SU-DHL-6 (cell line): ENCODE measurements around the gene PRTN3.

ENCODE experiments used
- H2AFZ ChIP-seq: fragments of 200-600 bp; sonication (generic); 2 replicates; pipeline ENCODE4 v1.6.1; 2014; ENCODE audit warnings: low read depth, mild to moderate bottlenecking, moderate library complexity, mixed read lengths, antibody characterized with exemption, low read length; ENCODE audit not compliant: severe bottlenecking
- H3F3A ChIP-seq: fragments of 200-600 bp; shearing (Covaris generic); 2 replicates; pipeline ENCODE4 v1.6.0; 2016; ENCODE audit warnings: antibody characterized with exemption, mild to moderate bottlenecking; ENCODE audit not compliant: insufficient read depth
- H3K27ac ChIP-seq: fragments of 200-600 bp; sonication (generic); 2 replicates; pipeline ENCODE4 v1.5.1; 2016; ENCODE audit warnings: low read depth, mild to moderate bottlenecking, low read length, moderate library complexity, mixed read lengths
- H3K27me3 ChIP-seq: fragments of 200-600 bp; sonication (generic), shearing (Covaris generic); 2 replicates; pipeline ENCODE4 v1.6.0; 2014; ENCODE audit warnings: mild to moderate bottlenecking, low read length
- H3K36me3 ChIP-seq: fragments of 200-600 bp; sonication (generic); 2 replicates; pipeline ENCODE4 v1.6.1; 2014; ENCODE audit warnings: mild to moderate bottlenecking, low read length, mixed read lengths
- H3K4me2 ChIP-seq: fragments of 300-600, 200-600 bp; shearing (Covaris generic), sonication (generic); 2 replicates; pipeline ENCODE4 v1.6.0; 2014; ENCODE audit warnings: low read length, low read depth, mild to moderate bottlenecking; ENCODE audit not compliant: poor library complexity, severe bottlenecking
- H3K4me3 ChIP-seq: fragments of 200-600 bp; sonication (generic); 2 replicates; pipeline ENCODE4 v1.5.1; 2014; ENCODE audit warnings: antibody characterized with exemption, low read length, mild to moderate bottlenecking, mixed read lengths; ENCODE audit not compliant: insufficient read depth, poor library complexity, severe bottlenecking
- H3K79me2 ChIP-seq: fragments of 200-600 bp; sonication (generic); 2 replicates; pipeline ENCODE4 v1.6.1; 2014; ENCODE audit warnings: mild to moderate bottlenecking, low read length, moderate library complexity; ENCODE audit not compliant: insufficient read depth
- H3K9ac ChIP-seq: fragments of 200-600 bp; sonication (generic); 2 replicates; pipeline ENCODE4 v1.7.0; 2014; ENCODE audit warnings: mild to moderate bottlenecking, low read length
- H3K9me2 ChIP-seq: fragments of 200-600 bp; sonication (generic); replicated peaks from 2 replicates; pipeline ENCODE4 v1.6.1; 2014; ENCODE audit warnings: low read length; ENCODE audit not compliant: insufficient read depth
- H3K9me3 ChIP-seq: fragments of 200-600 bp; sonication (generic); 2 replicates; pipeline ENCODE4 v1.6.1; 2014; ENCODE audit warnings: low read length, mixed read lengths; ENCODE audit not compliant: insufficient read depth
- H4K20me1 ChIP-seq: fragments of 200-600 bp; sonication (generic); 2 replicates; pipeline ENCODE4 v1.6.1; 2014; ENCODE audit warnings: low read depth, mild to moderate bottlenecking, antibody characterized with exemption, low read length, moderate library complexity, mixed read lengths
- EZH2phosphoT487 ChIP-seq: fragments of 200-600 bp; sonication (generic), shearing (Covaris generic); conservative IDR thresholded peaks from 2 replicates; pipeline ENCODE4 v1.6.1; 2018; ENCODE audit warnings: mild to moderate bottlenecking, antibody characterized with exemption, low read length, moderate library complexity, mixed read lengths
- TF ChIP-seq, protein P1 (sequence below): fragments of 200-600 bp; sonication (generic); IDR thresholded peaks from one replicate; pipeline ENCODE4 v1.5.1; 2017; ENCODE audit warnings: antibody characterized with exemption, mild to moderate bottlenecking, low read length, moderate library complexity; ENCODE audit not compliant: insufficient read depth, poor library complexity, severe bottlenecking

The PRTN3 gene

DNA sequence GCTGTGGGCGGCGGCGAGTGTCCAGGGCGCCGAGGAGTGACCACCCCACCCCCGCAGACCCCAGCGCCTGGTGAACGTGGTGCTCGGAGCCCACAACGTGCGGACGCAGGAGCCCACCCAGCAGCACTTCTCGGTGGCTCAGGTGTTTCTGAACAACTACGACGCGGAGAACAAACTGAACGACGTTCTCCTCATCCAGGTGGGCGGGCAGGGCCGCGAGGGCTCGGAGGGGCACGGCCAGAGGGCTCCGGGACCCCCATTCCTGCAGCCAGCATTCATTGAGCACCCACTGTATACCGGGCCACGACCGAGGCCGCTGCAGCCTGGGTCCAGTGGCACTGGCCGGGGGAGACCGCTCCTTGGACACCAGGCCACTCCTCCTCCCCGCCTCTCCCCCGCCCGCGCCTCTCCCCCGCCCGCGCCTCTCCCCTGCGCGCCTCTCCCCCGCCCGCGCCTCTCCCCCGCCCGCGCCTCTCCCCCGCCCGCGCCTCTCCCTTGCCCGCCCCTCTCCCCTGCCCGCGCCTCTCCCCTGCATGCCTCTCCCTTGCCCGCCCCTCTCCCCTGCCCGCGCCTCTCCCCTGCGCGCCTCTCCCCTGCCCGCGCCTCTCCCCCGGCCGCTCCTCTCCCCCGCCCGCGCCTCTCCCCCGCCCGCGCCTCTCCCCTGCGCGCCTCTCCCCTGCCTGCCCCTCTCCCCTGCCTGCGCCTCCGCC is 3.2 kb downstream of the PRTN3 start:
- H3K9ac ChIP-seq: no peak overlapping the region

DNA sequence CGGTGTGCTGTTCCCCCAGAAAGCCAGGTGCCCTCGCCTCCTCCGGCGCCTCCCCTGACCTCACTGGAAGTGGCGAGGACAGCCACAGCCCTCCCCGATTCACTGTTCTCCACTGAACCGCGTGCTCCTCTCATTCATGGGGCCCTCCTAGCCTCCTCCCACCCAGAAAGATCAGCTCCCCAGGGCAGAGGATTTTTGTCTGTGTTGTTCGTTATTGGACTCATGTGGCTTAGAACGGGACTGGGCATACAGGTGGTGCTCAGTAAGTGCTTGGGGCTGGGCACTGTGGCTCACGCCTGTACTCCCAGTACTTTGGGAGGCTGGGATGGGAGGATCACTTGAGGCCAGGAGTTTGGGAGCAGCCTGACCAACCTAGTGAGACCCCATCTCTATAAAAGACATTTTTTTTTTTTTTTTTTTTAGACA is 3.8 kb downstream of the PRTN3 start:
- Histone ChIP-seq H3K36me3 (no peaks in the 10 kb centered on the region), H3K27me3 (no peaks in the 10 kb centered on the region), H3K9ac (no peak overlapping the region), H3K79me2 (no peaks in the 10 kb centered on the region), H3K9me3 (no peaks in the 10 kb centered on the region), H3K9me2 (no peaks in the 10 kb centered on the region), H3K4me2 (no peak overlapping the region), H4K20me1 (no peaks in the 10 kb centered on the region), H2AFZ (no peak overlapping the region), H3K27ac (no peak overlapping the region), H3K4me3 (no peak overlapping the region), H3F3A (no peaks in the 10 kb centered on the region)
- no peak for TF ChIP-seq EZH2phosphoT487
- TF ChIP-seq, protein P1, sequence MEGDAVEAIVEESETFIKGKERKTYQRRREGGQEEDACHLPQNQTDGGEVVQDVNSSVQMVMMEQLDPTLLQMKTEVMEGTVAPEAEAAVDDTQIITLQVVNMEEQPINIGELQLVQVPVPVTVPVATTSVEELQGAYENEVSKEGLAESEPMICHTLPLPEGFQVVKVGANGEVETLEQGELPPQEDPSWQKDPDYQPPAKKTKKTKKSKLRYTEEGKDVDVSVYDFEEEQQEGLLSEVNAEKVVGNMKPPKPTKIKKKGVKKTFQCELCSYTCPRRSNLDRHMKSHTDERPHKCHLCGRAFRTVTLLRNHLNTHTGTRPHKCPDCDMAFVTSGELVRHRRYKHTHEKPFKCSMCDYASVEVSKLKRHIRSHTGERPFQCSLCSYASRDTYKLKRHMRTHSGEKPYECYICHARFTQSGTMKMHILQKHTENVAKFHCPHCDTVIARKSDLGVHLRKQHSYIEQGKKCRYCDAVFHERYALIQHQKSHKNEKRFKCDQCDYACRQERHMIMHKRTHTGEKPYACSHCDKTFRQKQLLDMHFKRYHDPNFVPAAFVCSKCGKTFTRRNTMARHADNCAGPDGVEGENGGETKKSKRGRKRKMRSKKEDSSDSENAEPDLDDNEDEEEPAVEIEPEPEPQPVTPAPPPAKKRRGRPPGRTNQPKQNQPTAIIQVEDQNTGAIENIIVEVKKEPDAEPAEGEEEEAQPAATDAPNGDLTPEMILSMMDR: no peak

More for the DNA sequence above, 3.2 kb downstream of the PRTN3 start:
- H3K9me2 ChIP-seq: no peaks in the 10 kb centered on the region
- H3K79me2 ChIP-seq: no peaks in the 10 kb centered on the region
- H3K4me3 ChIP-seq: no peak overlapping the region
- no peak for TF ChIP-seq EZH2phosphoT487
- TF ChIP-seq, protein P1: no peak
- H4K20me1 ChIP-seq: no peaks in the 10 kb centered on the region
- no peaks in the 10 kb centered on the region for H3F3A ChIP-seq
- no peak overlapping the region for H2AFZ ChIP-seq
- no peak overlapping the region for H3K4me2 ChIP-seq
- H3K36me3 ChIP-seq: no peaks in the 10 kb centered on the region
- H3K27ac ChIP-seq: no peak overlapping the region
- H3K9me3 ChIP-seq: no peaks in the 10 kb centered on the region
- H3K27me3 ChIP-seq: no peaks in the 10 kb centered on the region

DNA sequence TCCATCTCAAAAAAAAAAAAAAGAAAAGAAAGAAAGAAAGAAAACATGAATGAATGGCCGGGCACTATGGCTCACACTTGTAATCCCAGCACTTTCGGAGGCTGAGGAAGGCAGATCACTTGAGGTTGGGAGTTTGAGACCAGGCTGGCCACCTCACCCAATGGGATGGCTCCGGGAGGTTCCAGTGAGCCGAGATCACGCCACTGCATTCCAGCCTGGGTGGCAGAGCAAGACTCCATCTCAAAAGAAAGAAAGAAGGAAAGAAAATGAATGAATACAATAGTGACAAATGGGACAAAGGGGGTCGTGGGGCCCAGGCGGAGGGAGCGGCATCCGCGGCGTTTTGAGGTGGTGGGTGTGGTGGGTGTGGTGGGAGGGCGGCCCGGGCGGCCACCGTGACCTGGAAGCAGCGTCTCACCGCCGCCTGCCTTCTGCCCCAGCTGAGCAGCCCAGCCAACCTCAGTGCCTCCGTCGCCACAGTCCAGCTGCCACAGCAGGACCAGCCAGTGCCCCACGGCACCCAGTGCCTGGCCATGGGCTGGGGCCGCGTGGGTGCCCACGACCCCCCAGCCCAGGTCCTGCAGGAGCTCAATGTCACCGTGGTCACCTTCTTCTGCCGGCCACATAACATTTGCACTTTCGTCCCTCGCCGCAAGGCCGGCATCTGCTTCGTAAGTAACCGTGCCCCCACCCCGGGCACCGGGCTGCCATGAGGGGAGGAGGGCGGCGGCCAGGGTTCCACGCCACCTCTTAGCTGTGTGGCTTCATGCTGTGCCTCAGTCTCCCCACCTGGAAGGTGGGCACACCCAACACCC is 5.1 kb downstream of the PRTN3 start:
- Histone ChIP-seq H3K9ac (no peak overlapping the region), H3F3A (no peaks in the 10 kb centered on the region), H3K9me3 (no peaks in the 10 kb centered on the region), H3K27me3 (no peaks in the 10 kb centered on the region), H3K4me3 (no peak overlapping the region), H4K20me1 (no peaks in the 10 kb centered on the region), H3K79me2 (no peaks in the 10 kb centered on the region), H2AFZ (no peak overlapping the region), H3K36me3 (no peaks in the 10 kb centered on the region), H3K9me2 (no peaks in the 10 kb centered on the region), H3K27ac (no peak overlapping the region), H3K4me2 (no peak overlapping the region)
- TF ChIP-seq, protein P1: no peak
- TF ChIP-seq EZH2phosphoT487: no peak
